ENCODE measurements around the gene RBM18.

DNA sequence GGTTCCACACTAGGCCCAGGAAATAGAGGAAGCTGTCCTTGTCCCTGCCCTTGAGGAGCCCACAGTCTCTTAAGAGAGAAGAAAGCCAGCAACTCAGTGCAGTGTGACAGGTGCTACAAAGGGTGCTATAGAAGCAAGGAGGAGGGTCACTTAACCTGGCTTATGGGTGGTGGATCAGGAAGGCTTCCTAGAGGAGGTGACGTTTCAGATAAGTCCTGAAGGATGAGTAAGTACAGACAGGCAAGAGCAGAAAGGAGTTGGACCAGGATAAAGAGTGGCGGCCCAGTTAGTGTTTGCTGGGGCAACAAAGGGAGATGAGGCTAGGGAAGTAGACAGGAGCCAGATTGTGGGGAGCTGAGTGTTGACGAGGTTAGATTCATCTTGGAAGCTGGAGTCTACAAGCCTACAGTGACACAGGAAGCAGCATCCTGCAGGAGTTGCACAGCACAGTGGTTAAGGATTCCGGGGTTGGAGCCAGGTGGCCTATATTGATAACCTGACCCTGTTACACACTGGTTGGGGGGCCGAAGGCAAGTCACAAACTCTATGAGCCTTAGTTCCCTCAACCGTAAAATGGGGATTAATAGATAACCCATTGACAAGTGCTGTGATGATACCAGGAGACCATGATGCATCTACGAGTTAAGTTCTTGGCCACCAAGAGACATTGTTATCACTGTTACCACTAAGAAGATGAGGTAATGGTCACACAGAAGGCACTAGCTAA lies 30.5 kb downstream of the RBM18 start:
- TF ChIP-seq, protein P1, sequence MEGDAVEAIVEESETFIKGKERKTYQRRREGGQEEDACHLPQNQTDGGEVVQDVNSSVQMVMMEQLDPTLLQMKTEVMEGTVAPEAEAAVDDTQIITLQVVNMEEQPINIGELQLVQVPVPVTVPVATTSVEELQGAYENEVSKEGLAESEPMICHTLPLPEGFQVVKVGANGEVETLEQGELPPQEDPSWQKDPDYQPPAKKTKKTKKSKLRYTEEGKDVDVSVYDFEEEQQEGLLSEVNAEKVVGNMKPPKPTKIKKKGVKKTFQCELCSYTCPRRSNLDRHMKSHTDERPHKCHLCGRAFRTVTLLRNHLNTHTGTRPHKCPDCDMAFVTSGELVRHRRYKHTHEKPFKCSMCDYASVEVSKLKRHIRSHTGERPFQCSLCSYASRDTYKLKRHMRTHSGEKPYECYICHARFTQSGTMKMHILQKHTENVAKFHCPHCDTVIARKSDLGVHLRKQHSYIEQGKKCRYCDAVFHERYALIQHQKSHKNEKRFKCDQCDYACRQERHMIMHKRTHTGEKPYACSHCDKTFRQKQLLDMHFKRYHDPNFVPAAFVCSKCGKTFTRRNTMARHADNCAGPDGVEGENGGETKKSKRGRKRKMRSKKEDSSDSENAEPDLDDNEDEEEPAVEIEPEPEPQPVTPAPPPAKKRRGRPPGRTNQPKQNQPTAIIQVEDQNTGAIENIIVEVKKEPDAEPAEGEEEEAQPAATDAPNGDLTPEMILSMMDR (IDR thresholded peaks at IDR 0.05): no peak
- no peak for TF ChIP-seq POLR2A (IDR thresholded peaks at IDR 0.05)

Measured in esophagus squamous epithelium (tissue), 4 donors.